K562 (cell line): Measurements from ENCODE around the gene ANO1. TPM values are rescaled to one million over a fixed set of nuclear protein-coding genes. Genes with fewer than 3 reads are reported as not detected.

Source experiments
- ATAC-seq: fragments of 200-7000 bp; cut with Tn5 transposase; 3 replicates; pipeline ENCODE4 v1.9.1; 2020; ENCODE audit warnings: moderate library complexity
- BruUV-seq: library from RNA; stranded (reverse); fragments of 400-500 nt; replicated peaks from 2 replicates; lab custom pipeline; 2021; lab: Mats Ljungman, UMichigan
- CTCF ChIA-PET: fragments of 300-600 bp; formaldehyde crosslinking; extraction: SDS; loops from one replicate; lab custom pipeline; 2021; ENCODE audit warnings: low intra/inter-chr PET ratio; lab: Yijun Ruan, JAX
- POLR2A ChIA-PET: fragments of 300-600, 350-650 bp; sonication (Branson Sonifier 250); formaldehyde crosslinking; extraction: SDS; loops from one replicate; lab custom pipeline; 2021; ENCODE audit warnings: antibody characterized with exemption, inconsistent platforms; lab: Yijun Ruan, JAX
- DNase-seq, 4 experiments: peaks; one replicate each; pipeline versions ENCODE4 v3.0.0 to v3.0.0-alpha.2; 2011 to 2018; ENCODE audit warnings: low spot score in 3 of 4, mixed read lengths in 3 of 4; ENCODE audit errors: extremely low read depth in 1 of 4
- FAIRE-seq: peaks from 2 replicates; lab custom pipeline; 2011; peaks lifted over from hg19 to GRCh38; lab: Jason Lieb, UNC
- H2AFZ ChIP-seq: 2 replicates; pipeline ENCODE4 v1.6.0; 2011; ENCODE audit warnings: low read depth, low read length, control low read depth, inconsistent platforms
- H3K27ac ChIP-seq: fragments of 200-600 bp; 3 replicates; pipeline ENCODE4 v1.8.0; 2011; ENCODE audit warnings: low read depth, mild to moderate bottlenecking, control low read depth, inconsistent platforms, low read length, moderate library complexity, mixed read lengths; ENCODE audit errors: extremely low read depth
- H3K27me3 ChIP-seq, 2 experiments: fragments of 300-600 bp in 1 of 2; 2 replicates in 1 of 2; 3 replicates in 1 of 2; pipeline versions ENCODE4 v1.6.0 to v1.8.0; 2011; ENCODE audit warnings: inconsistent platforms in 2 of 2, low read length in 2 of 2, mild to moderate bottlenecking in 1 of 2, mixed read lengths in 1 of 2, moderate library complexity in 1 of 2; ENCODE audit not compliant: control insufficient read depth in 2 of 2, insufficient read depth in 2 of 2
- H3K36me3 ChIP-seq: fragments of 300-600 bp; 3 replicates; pipeline ENCODE4 v1.8.0; 2011; ENCODE audit warnings: mild to moderate bottlenecking, low read length, inconsistent platforms; ENCODE audit not compliant: control insufficient read depth, insufficient read depth
- H3K4me1 ChIP-seq, 2 experiments: fragments of 200-600 bp in 1 of 2; replicated peaks in 1 of 2; 2 replicates in 1 of 2; 3 replicates in 1 of 2; pipeline versions ENCODE4 v1.5.1 to v1.8.0; 2011; ENCODE audit warnings: inconsistent platforms in 2 of 2, low read length in 2 of 2, mild to moderate bottlenecking in 1 of 2, mixed read lengths in 1 of 2, moderate library complexity in 1 of 2; ENCODE audit not compliant: control insufficient read depth in 2 of 2, insufficient read depth in 2 of 2
- H3K4me2 ChIP-seq: 2 replicates; pipeline ENCODE4 v1.6.1; 2011; ENCODE audit warnings: low read length, control low read depth, inconsistent platforms, mixed read lengths; ENCODE audit not compliant: insufficient read depth
- H3K4me3 ChIP-seq: fragments of 200-600 bp; sonication (generic), shearing (Covaris generic); 2 replicates; pipeline ENCODE4 v1.5.1; 2016; ENCODE audit warnings: control low read depth, inconsistent platforms
- H3K79me2 ChIP-seq: fragments of 200-600 bp; 3 replicates; pipeline ENCODE4 v1.8.0; 2011; ENCODE audit warnings: low read length, inconsistent platforms; ENCODE audit not compliant: control insufficient read depth, insufficient read depth
- H3K9ac ChIP-seq, 2 experiments: 2 replicates each; pipeline versions ENCODE4 v1.6.0 to v1.6.1; 2011; ENCODE audit warnings: low read depth in 2 of 2, low read length in 2 of 2, control low read depth in 1 of 2, inconsistent platforms in 1 of 2, mild to moderate bottlenecking in 1 of 2, mixed read lengths in 1 of 2; ENCODE audit not compliant: insufficient read depth in 1 of 2
- H3K9me1 ChIP-seq: one replicate; pipeline ENCODE4 v1.6.0; 2011; ENCODE audit warnings: inconsistent platforms, mild to moderate bottlenecking, low read length, moderate library complexity; ENCODE audit not compliant: control insufficient read depth, insufficient read depth
- H3K9me3 ChIP-seq: replicated peaks from 2 replicates; pipeline ENCODE4 v1.5.1; 2011; ENCODE audit warnings: low read depth, low read length, inconsistent platforms; ENCODE audit not compliant: control insufficient read depth, insufficient read depth
- H4K20me1 ChIP-seq: replicated peaks from 2 replicates; pipeline ENCODE4 v1.6.1; 2011; ENCODE audit warnings: low read length, inconsistent platforms, mixed read lengths; ENCODE audit not compliant: control insufficient read depth, insufficient read depth
- ATF1 ChIP-seq, 2 experiments: fragments of 450-650 bp in 1 of 2; IDR thresholded peaks; 2 replicates each; pipeline ENCODE4 v1.6.1; 2016; ENCODE audit warnings: missing compliant biosample characterization in 1 of 2, missing genetic modification characterization in 1 of 2
- BHLHE40 ChIP-seq: IDR thresholded peaks from 2 replicates; pipeline ENCODE4 v1.6.1; 2011; ENCODE audit warnings: low read length, improper control_type of control experiment
- C11orf30 ChIP-seq: fragments of 450-650 bp; IDR thresholded peaks from 2 replicates; pipeline ENCODE4 v1.6.1; 2016; ENCODE audit warnings: low read depth, mild to moderate bottlenecking
- CCAR2 ChIP-seq: fragments of 200-400 bp; formaldehyde crosslinking; IDR thresholded peaks from 2 replicates; pipeline ENCODE4 v1.6.1; 2017; ENCODE audit warnings: mild to moderate bottlenecking, low read depth, low read length
- GATA2 ChIP-seq: sonication (generic); formaldehyde crosslinking; IDR thresholded peaks from 2 replicates; pipeline ENCODE4 v1.4.0; 2020; ENCODE audit warnings: mild to moderate bottlenecking, missing genetic modification reagents
- GTF2E2 ChIP-seq: fragments of 200-800 bp; sonication (Bioruptor generic); IDR thresholded peaks from 2 replicates; pipeline ENCODE4 v1.6.1; 2016; ENCODE audit warnings: missing genetic modification characterization, missing compliant biosample characterization
- HDAC6 ChIP-seq: IDR thresholded peaks from 2 replicates; pipeline ENCODE4 v1.6.1; 2012; ENCODE audit warnings: low read depth, mild to moderate bottlenecking, control low read depth, inconsistent platforms, low read length, moderate library complexity
- KLF13 ChIP-seq: fragments of 450-650 bp; IDR thresholded peaks from 2 replicates; pipeline ENCODE4 v1.6.1; 2016; ENCODE audit warnings: missing genetic modification characterization, low read depth, mild to moderate bottlenecking, missing compliant biosample characterization, moderate library complexity, borderline replicate concordance
- NFXL1 ChIP-seq: fragments of 450-650 bp; formaldehyde crosslinking; IDR thresholded peaks from 2 replicates; pipeline ENCODE4 v1.4.0; 2021; ENCODE audit warnings: mild to moderate bottlenecking
- PTBP1 ChIP-seq: fragments of 200-400 bp; formaldehyde crosslinking; IDR thresholded peaks from 2 replicates; pipeline ENCODE4 v1.6.1; 2017; ENCODE audit warnings: low read depth, low read length
- RB1 ChIP-seq: fragments of 450-650 bp; IDR thresholded peaks from 2 replicates; pipeline ENCODE4 v1.6.1; 2017; ENCODE audit warnings: low read depth, mild to moderate bottlenecking
- RCOR1 ChIP-seq, 2 experiments: IDR thresholded peaks; 2 replicates each; pipeline ENCODE4 v1.6.1; 2012; ENCODE audit warnings: low read depth in 2 of 2, low read length in 2 of 2, borderline replicate concordance in 1 of 2, improper control_type of control experiment in 1 of 2
- SIRT6 ChIP-seq: IDR thresholded peaks from one replicate; pipeline ENCODE4 v1.6.1; 2012; ENCODE audit warnings: low read depth, mild to moderate bottlenecking, control low read depth, inconsistent platforms, low read length, moderate library complexity
- SRSF7 ChIP-seq: fragments of 200-400 bp; formaldehyde crosslinking; optimal IDR thresholded peaks from 2 replicates; pipeline ENCODE3; 2017; ENCODE audit warnings: mild to moderate bottlenecking, low read depth, low read length
- ZFPM2 ChIP-seq: fragments of 250-450 bp; sonication (Bioruptor Pico); IDR thresholded peaks from 2 replicates; pipeline ENCODE4 v1.5.1; 2022; ENCODE audit warnings: mild to moderate bottlenecking
- ZNF212 ChIP-seq: fragments of 450-650 bp; formaldehyde crosslinking; IDR thresholded peaks from 2 replicates; pipeline ENCODE4 v1.4.0; 2020; ENCODE audit warnings: mild to moderate bottlenecking
- WGBS: fragments of 100-300 bp; shearing (Covaris generic); methylation state at CpG from one replicate; pipeline ENCODE4 v1.1.6; 2016; ENCODE audit warnings: low coverage, mixed read lengths; ENCODE audit not compliant: insufficient coverage; ENCODE audit errors: missing lambda C conversion rate; 5-methylcytosine and 5-hydroxymethylcytosine counted together
- in situ Hi-C: fragments of 300-500 bp; cut with MboI; formaldehyde crosslinking; loops from 4 replicates; pipeline ENCODE4 v1.15.0; 2018; ENCODE audit warnings: inconsistent platforms, mixed read lengths
- intact Hi-C: fragments of 100-400 bp; cut with micrococcal nuclease; formaldehyde crosslinking; loops from 2 replicates; pipeline ENCODE4 v1.14.2; 2022
- polyA plus RNA-seq, 8 experiments: library from polyadenylated mRNA; depleted of rRNA in 4 of 8; stranded (reverse) in 5 of 8; unstranded in 3 of 8; fragments of >200 nt; fragmentation: Nextera tagmentation in 2 of 8; fragmentation: Illumina TruSeq in 1 of 8; extraction: Ambion mirVana in 2 of 8; extraction: Trizol in 1 of 8; gene quantifications; 2 replicates each; pipeline versions ENCODE4 v1.2.1 to v1.2.3, GENCODE V29; 2011 to 2014; ENCODE audit warnings: inconsistent platforms in 1 of 8, missing spikeins in 1 of 8
- total RNA-seq, 7 experiments: library from RNA; depleted of rRNA in 6 of 7; stranded (reverse); fragments of >200 nt in 6 of 7; fragmentation: Illumina TruSeq in 2 of 7; extraction: Trizol in 2 of 7; gene quantifications; 2 replicates each; pipeline versions ENCODE4 v1.2.1 to v1.2.3, GENCODE V29; 2011 to 2021; ENCODE audit warnings: low replicate concordance in 1 of 7
- TF ChIP-seq, protein P1 (sequence below): fragments of 250-450 bp; sonication (Bioruptor Pico); IDR thresholded peaks from 2 replicates; pipeline ENCODE4 v1.9.0; 2021; ENCODE audit warnings: mild to moderate bottlenecking
- TF ChIP-seq, protein P2 (sequence below): fragments of 250-450 bp; sonication (Bioruptor Pico); IDR thresholded peaks from 2 replicates; pipeline ENCODE4 v1.5.0; 2022; ENCODE audit warnings: mild to moderate bottlenecking
- TF ChIP-seq, protein P3 (sequence below): fragments of 250-450 bp; sonication (Bioruptor Pico); IDR thresholded peaks from 2 replicates; pipeline ENCODE4 v1.8.0; 2021; ENCODE audit warnings: moderate library complexity, mild to moderate bottlenecking, inconsistent platforms

The ANO1 gene
- total and polyA plus RNA-seq, 9 of the 15 experiments (the other 6 are each of a cell fraction or from before 2014, with no cell fraction given): not detected

DNA sequence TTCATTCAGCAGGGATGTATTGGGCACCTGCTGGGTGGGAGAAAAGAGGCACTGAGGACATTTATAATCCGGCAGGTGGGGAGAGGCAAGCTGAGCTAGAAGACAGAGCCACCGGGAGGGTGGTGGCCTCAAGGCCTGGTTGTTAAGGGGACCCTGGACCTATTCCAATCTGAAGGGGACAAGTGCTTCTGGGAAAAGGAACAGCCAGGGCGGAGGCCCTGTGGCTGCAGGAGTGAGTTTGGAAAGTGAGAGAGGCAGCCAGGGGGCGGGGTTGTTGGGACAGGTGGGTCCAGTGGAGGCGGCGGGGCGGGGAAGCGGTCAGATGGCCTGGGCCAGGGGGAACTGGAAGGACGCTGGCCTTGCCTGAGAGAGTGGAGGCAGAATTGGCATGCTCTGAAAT, 29.1 kb downstream of the ANO1 start:
- no peak overlapping the region for H3K4me2 ChIP-seq
- ATAC-seq: no peak
- peaks cover 41 to 66% of the 10 kb centered on the region in 2 experiments for H3K27me3 ChIP-seq
- H3K4me3 ChIP-seq: no peak overlapping the region
- H2AFZ ChIP-seq: no peak overlapping the region
- no peaks in the 10 kb centered on the region for H3K79me2 ChIP-seq
- H3K27ac ChIP-seq: no peak overlapping the region
- no peak overlapping the region for H3K9ac ChIP-seq
- H3K9me3 ChIP-seq: no peaks in the 10 kb centered on the region
- DNase-seq: no peak
- peaks cover 18 to 19% of the 10 kb centered on the region in 2 experiments for H3K4me1 ChIP-seq
- intact Hi-C loops (no loop called here), in situ Hi-C loops (no loop called here)
- TF ChIP-seq GATA2: no peak
- no peak for TF ChIP-seq NFXL1 (CRISPR knock-in tag)
- TF ChIP-seq, protein P1, sequence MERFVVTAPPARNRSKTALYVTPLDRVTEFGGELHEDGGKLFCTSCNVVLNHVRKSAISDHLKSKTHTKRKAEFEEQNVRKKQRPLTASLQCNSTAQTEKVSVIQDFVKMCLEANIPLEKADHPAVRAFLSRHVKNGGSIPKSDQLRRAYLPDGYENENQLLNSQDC (CRISPR knock-in tag): no peak
- TF ChIP-seq KLF13 (tag): no peak
- no peak for TF ChIP-seq BHLHE40
- no peak for TF ChIP-seq PTBP1
- TF ChIP-seq SIRT6: no peak
- TF ChIP-seq SRSF7: no peak
- no peak for TF ChIP-seq GTF2E2 (tag)
- TF ChIP-seq C11orf30: no peak
- no peak for TF ChIP-seq HDAC6
- TF ChIP-seq ZNF212 (CRISPR knock-in tag): no peak
- no peak for TF ChIP-seq RCOR1 (IDR thresholded peaks at IDR 0.05; ENCODE audit: borderline replicate concordance in 1 of 2, low read depth in 2 of 2, low read length in 2 of 2)
- no peak for TF ChIP-seq CCAR2
- TF ChIP-seq ATF1 (CRISPR knock-in tag; IDR thresholded peaks at IDR 0.05): no peak
- TF ChIP-seq ATF1 (tag; IDR thresholded peaks at IDR 0.05): no peak
- TF ChIP-seq ZFPM2 (CRISPR knock-in tag): no peak
- TF ChIP-seq, protein P2, sequence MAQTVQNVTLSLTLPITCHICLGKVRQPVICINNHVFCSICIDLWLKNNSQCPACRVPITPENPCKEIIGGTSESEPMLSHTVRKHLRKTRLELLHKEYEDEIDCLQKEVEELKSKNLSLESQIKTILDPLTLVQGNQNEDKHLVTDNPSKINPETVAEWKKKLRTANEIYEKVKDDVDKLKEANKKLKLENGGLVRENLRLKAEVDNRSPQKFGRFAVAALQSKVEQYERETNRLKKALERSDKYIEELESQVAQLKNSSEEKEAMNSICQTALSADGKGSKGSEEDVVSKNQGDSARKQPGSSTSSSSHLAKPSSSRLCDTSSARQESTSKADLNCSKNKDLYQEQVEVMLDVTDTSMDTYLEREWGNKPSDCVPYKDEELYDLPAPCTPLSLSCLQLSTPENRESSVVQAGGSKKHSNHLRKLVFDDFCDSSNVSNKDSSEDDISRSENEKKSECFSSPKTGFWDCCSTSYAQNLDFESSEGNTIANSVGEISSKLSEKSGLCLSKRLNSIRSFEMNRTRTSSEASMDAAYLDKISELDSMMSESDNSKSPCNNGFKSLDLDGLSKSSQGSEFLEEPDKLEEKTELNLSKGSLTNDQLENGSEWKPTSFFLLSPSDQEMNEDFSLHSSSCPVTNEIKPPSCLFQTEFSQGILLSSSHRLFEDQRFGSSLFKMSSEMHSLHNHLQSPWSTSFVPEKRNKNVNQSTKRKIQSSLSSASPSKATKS (CRISPR knock-in tag): no peak
- TF ChIP-seq, protein P3, sequence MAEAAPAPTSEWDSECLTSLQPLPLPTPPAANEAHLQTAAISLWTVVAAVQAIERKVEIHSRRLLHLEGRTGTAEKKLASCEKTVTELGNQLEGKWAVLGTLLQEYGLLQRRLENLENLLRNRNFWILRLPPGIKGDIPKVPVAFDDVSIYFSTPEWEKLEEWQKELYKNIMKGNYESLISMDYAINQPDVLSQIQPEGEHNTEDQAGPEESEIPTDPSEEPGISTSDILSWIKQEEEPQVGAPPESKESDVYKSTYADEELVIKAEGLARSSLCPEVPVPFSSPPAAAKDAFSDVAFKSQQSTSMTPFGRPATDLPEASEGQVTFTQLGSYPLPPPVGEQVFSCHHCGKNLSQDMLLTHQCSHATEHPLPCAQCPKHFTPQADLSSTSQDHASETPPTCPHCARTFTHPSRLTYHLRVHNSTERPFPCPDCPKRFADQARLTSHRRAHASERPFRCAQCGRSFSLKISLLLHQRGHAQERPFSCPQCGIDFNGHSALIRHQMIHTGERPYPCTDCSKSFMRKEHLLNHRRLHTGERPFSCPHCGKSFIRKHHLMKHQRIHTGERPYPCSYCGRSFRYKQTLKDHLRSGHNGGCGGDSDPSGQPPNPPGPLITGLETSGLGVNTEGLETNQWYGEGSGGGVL (CRISPR knock-in tag): no peak
- no peak for TF ChIP-seq RB1
- 13% methylated on average over 9 of the region's 9 CpGs for WGBS
- POLR2A ChIA-PET: interaction anchor here (0.6 kb wide), 1 partner anchor 1224 kb away, joined by 3 read pairs; no protein-coding TSS in a partner anchor
- peaks cover 7% of the 10 kb centered on the region; the same call in 1 of the 2 replicates for H4K20me1 ChIP-seq
- CTCF ChIA-PET: no interaction called here
- no TSS peak for BruUV-seq
- no peak for FAIRE-seq
- H3K36me3 ChIP-seq: no peaks in the 10 kb centered on the region
- peaks cover 3% of the 10 kb centered on the region for H3K9me1 ChIP-seq
